Prostate gland (tissue), 2 donors: ENCODE results near the gene MRAS. TPM values are rescaled to one million over a fixed set of nuclear protein-coding genes. Genes with fewer than 3 reads are reported as not detected.
"Not testable (repeated sequence)": the region's sequence is repeated elsewhere in the genome, so short reads cannot be mapped to it uniquely, and the experiment has no call there.

Source experiments
- DNase-seq: peaks from one replicate; pipeline ENCODE4 v3.0.0-alpha.2; 2019; ENCODE audit warnings: low spot score
- H3K27ac ChIP-seq, 2 donors: fragments of 200-600 bp; sonication (generic); 2 replicates each; pipeline ENCODE4 v1.5.1; 2017 to 2019
- H3K27me3 ChIP-seq: fragments of 200-600 bp; sonication (generic); replicated peaks from 2 replicates; pipeline ENCODE4 v1.5.1; 2019; ENCODE audit not compliant: insufficient read depth
- H3K36me3 ChIP-seq, 2 donors: fragments of 200-600 bp; sonication (generic); 1 replicate in 1 of 2; 2 replicates in 1 of 2; pipeline versions ENCODE4 v1.5.1 to v1.8.1; 2017 to 2019
- H3K4me1 ChIP-seq: fragments of 200-600 bp; sonication (generic); replicated peaks from 2 replicates; pipeline ENCODE4 v1.5.1; 2019
- H3K4me3 ChIP-seq, 2 donors: fragments of 200-600 bp; sonication (generic); 2 replicates each; pipeline ENCODE4 v1.5.1; 2017 to 2019
- H3K9me3 ChIP-seq: fragments of 200-600 bp; sonication (generic); 2 replicates; pipeline ENCODE4 v1.5.1; 2017
- POLR2A ChIP-seq: fragments of 450-650 bp; IDR thresholded peaks from one replicate; pipeline ENCODE4 v1.6.1; 2016; ENCODE audit warnings: antibody characterized with exemption, mild to moderate bottlenecking
- POLR2AphosphoS5 ChIP-seq: sonication (generic); formaldehyde crosslinking; IDR thresholded peaks from one replicate; pipeline ENCODE4 v1.6.1; 2017; ENCODE audit warnings: antibody characterized with exemption
- WGBS: methylation state at CpG from one replicate; pipeline ENCODE4 v1.1.5; 2018; 5-methylcytosine and 5-hydroxymethylcytosine counted together
- intact Hi-C: fragments of 100-400 bp; cut with DNase I; formaldehyde crosslinking; loops from one replicate; pipeline ENCODE4 v1.14.2; 2022
- total RNA-seq, 2 donors: library from RNA; depleted of rRNA; stranded (reverse); fragments of >200 nt; gene quantifications; one replicate each; pipeline ENCODE4 v1.1.0, GENCODE V29; 2016
- TF ChIP-seq, protein P1 (sequence below), 4 experiments: fragments of 200-600 bp in 2 of 4; fragments of 450-650 bp in 2 of 4; sonication (generic) in 2 of 4; IDR thresholded peaks; 1 replicate in 3 of 4; 2 replicates in 1 of 4; pipeline ENCODE4 v1.5.1; 2016 to 2019; ENCODE audit warnings: antibody characterized with exemption in 4 of 4, mild to moderate bottlenecking in 2 of 4, moderate library complexity in 2 of 4

MRAS gene
- total RNA-seq, 2 donors from 2014 or later = 8.7 to 25.3 TPM

DNA sequence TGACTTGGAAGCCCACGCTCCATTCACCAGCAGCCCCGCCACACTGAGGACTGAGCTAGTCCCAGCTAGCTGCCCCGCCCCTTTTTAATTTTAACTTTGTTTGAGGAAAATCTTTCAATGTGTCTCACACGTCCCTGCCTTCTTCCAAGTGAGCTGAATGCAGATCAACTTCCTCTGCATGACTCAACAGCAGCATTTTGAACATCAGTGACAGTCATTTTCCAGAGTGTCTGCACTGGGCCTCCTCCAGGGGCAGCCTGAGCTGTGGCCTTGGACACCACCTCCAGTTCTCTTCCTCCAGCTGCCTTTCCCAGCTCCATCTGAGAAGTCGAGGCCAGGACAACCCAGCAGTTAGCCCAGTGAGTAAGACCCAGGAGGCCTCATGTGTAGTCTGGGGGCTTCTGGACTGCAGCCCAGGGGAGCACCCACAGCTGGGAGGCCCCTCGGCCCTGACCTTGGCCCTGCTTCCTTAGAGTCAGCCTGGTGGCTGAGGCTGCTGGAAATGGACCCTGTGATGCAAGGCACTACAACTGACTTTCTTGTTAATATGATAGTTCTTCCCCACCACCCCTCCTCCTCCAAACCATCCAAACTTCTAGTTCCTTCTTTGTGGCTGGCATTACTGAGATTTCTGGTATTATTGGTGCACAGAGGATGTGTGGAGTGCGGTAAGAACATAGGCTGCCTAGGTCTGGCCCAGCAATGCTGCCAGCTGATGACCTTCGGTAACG lies 64.6 kb downstream of the MRAS start:
- TF ChIP-seq POLR2AphosphoS5 = no peak
- 68% methylated on average over 9 of the region's 9 CpGs for WGBS
- Histone ChIP-seq H3K4me1 (no peaks in the 10 kb centered on the region), H3K27ac (no peak overlapping the region), H3K36me3 (no peaks in the 10 kb centered on the region), H3K27me3 (no peaks in the 10 kb centered on the region), H3K4me3 (no peak overlapping the region), H3K9me3 (no peaks in the 10 kb centered on the region)
- intact Hi-C loops = loop anchor here (10.0 kb wide), 1 partner anchor 512 kb away; no protein-coding TSS in a partner anchor
- no peak for DNase-seq

DNA sequence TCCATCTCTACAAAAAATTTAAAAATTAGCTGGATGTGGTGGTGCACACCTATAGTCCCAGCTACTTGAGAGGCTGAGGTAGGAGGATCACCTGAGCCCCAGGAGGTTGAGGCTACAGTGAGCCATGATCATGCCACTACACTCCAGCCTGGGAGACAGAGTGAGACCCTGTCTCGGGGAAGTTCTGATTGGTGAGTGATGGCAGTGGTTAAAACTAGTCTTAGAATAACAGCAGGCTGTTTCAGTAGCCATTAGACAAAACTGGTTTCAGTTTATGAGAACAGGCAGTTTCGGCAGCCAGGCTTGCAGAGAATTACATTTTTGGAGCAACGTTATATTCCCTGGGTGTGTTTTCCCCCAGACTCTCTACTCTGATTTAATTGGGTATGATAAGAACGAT lies 67.9 kb downstream of the MRAS start:
- H3K4me3 ChIP-seq, H3K36me3 ChIP-seq, DNase-seq, H3K27me3 ChIP-seq, H3K9me3 ChIP-seq, H3K27ac ChIP-seq, H3K4me1 ChIP-seq: not testable (repeated sequence)
- WGBS = 65% methylated on average over 4 of the region's 4 CpGs
- intact Hi-C loops = loop anchor here (5.0 to 10.0 kb wide), 2 partner anchors 69 to 509 kb away; partner anchors contain the start of gene MRAS

DNA sequence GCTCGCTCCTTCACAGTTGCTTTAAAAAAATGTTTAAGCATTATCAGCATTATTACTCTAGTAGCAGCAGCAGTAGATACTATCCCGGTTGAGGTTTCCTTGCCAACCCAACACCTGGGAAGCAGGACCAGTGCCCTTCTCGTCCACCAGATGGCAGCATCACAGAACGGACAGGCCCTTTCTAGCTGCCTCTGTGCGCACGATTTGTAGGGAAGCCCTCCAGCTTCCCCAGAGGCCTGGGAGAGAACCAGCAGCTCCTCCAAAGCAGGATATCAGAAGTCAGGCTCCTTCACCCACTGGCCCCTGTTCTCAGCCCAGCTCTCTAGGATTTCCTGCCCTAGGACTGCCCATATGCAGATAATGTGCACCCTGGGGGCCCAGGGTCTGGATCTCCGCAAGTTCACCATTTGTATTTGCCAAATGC lies 69.2 kb downstream of the MRAS start:
- Histone ChIP-seq H3K4me1 (no peaks in the 10 kb centered on the region), H3K27me3 (no peaks in the 10 kb centered on the region), H3K4me3 (no peak overlapping the region), H3K27ac (no peak overlapping the region), H3K9me3 (no peaks in the 10 kb centered on the region), H3K36me3 (no peaks in the 10 kb centered on the region)
- intact Hi-C loops = loop anchor here (5.0 to 10.0 kb wide), 2 partner anchors 70 to 507 kb away; partner anchors contain the start of gene MRAS
- DNase-seq = peak; percentile 68
- 18% methylated on average over 7 of the region's 7 CpGs for WGBS
- TF ChIP-seq POLR2A (no peak), POLR2AphosphoS5 (peak; percentile 15)
- TF ChIP-seq, protein P1, sequence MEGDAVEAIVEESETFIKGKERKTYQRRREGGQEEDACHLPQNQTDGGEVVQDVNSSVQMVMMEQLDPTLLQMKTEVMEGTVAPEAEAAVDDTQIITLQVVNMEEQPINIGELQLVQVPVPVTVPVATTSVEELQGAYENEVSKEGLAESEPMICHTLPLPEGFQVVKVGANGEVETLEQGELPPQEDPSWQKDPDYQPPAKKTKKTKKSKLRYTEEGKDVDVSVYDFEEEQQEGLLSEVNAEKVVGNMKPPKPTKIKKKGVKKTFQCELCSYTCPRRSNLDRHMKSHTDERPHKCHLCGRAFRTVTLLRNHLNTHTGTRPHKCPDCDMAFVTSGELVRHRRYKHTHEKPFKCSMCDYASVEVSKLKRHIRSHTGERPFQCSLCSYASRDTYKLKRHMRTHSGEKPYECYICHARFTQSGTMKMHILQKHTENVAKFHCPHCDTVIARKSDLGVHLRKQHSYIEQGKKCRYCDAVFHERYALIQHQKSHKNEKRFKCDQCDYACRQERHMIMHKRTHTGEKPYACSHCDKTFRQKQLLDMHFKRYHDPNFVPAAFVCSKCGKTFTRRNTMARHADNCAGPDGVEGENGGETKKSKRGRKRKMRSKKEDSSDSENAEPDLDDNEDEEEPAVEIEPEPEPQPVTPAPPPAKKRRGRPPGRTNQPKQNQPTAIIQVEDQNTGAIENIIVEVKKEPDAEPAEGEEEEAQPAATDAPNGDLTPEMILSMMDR (IDR thresholded peaks at IDR 0.05) = peak; percentile 74 to 90 (median 80)

DNA sequence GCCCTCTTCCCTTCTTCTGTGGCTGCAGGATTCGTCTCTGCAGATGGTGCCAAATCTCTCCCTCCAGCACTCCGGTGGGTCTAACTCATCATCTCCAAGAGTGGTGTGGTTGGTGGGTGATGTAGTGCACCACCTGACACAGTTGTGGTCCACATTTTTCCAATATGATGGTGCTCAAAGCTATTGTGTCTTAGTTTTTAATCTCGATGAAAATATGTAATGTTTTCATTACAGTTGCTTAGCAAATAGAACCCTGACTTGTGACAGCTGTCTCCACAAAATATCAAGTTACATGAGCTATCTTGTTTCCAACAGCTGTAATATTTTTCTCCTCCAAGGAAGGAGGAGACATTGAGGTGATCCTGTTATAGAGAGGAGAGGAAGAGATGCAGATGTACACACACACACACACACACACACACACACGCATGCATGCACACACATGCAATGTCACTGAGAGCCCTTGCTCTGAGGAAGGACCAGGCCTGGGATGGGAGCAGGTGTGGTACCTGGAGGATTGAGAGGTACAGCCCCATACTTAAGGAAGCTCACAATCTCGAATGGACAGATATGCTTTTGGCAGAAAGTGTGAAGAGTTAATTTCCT lies 70.3 kb downstream of the MRAS start:
- Histone ChIP-seq H3K9me3 (no peaks in the 10 kb centered on the region), H3K27ac (no peak overlapping the region), H3K4me3 (no peak overlapping the region), H3K4me1 (no peaks in the 10 kb centered on the region), H3K36me3 (no peaks in the 10 kb centered on the region), H3K27me3 (no peaks in the 10 kb centered on the region)
- WGBS = 66% methylated on average over 5 of the region's 5 CpGs
- intact Hi-C loops = loop anchor here (5.0 to 10.0 kb wide), 2 partner anchors 71 to 506 kb away; partner anchors contain the start of gene MRAS
- DNase-seq = no peak
- no peak for TF ChIP-seq POLR2A
- TF ChIP-seq, protein P1 (IDR thresholded peaks at IDR 0.05) = no peak
- TF ChIP-seq POLR2AphosphoS5 = no peak

DNA sequence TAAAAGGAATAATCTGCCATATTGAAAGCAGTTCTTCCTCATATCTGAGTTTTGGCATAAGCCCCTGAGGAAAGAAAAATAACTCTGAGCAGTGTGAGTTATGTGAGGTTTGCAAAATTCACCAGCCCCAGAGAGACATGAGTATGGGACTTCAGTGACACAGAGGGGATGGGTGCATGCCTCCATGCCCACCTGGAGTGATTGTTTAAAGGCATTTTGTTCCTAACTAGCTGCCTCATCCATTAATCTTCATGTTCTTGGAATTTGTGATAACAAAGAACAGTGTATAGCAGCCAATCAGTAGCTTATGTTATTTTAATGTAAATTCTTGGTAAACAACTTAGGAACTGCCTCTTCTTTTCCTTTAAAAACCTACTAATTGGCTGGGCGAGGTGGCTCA lies 74.9 kb downstream of the MRAS start:
- Histone ChIP-seq H3K27ac (no peak overlapping the region), H3K4me3 (no peak overlapping the region), H3K36me3 (no peaks in the 10 kb centered on the region), H3K27me3 (no peaks in the 10 kb centered on the region), H3K4me1 (no peaks in the 10 kb centered on the region), H3K9me3 (no peaks in the 10 kb centered on the region)
- WGBS = 65% methylated on average over 1 of the region's 1 CpG
- no peak for TF ChIP-seq POLR2AphosphoS5
- no peak for TF ChIP-seq POLR2A
- TF ChIP-seq, protein P1 (IDR thresholded peaks at IDR 0.05) = no peak
- no peak for DNase-seq
- intact Hi-C loops = loop anchor here (5.0 kb wide), 1 partner anchor 91 kb away; no protein-coding TSS in a partner anchor
